GM21515 (cell line): ENCODE results near the gene FIG4.
"Not testable (repeated sequence)": the region's sequence is repeated elsewhere in the genome, so short reads cannot be mapped to it uniquely, and the experiment has no call there.

Experiments used
- ATAC-seq: cut with Tn5 transposase; IDR thresholded peaks from one replicate; pipeline ENCODE4 v1.9.1; 2021; ENCODE audit not compliant: unreplicated experiment

The FIG4 gene

DNA sequence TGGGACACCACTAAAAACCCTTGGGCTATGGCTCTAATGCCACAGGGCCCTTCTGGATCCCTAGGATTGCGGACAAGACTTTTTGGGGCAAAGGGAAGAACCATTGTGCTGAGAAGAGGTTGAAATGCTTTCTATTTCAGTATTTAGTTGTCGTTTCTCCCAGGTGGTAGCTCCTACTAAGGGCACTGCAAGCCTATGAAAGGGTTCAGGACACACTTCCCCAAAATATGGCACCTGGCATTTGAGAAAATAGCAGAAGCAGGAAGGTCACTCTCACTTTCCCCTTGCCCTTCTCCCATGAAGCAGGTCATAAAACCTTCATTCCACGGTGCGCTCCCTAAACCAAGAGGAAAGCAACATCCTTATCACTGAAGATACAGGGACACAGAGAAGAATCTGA is 161.6 kb downstream of the FIG4 start:
- no peak for ATAC-seq

- ATAC-seq = no peak
These were observed 162.3 kb downstream of the FIG4 start for GRCh38 chr6:109853426-109853825.

GRCh38 chr6:109853951-109854350 is 162.9 kb downstream of the FIG4 start:
- ATAC-seq = no peak

- ATAC-seq = no peak
These were observed 163.6 kb downstream of the FIG4 start for GRCh38 chr6:109854541-109855308.

DNA sequence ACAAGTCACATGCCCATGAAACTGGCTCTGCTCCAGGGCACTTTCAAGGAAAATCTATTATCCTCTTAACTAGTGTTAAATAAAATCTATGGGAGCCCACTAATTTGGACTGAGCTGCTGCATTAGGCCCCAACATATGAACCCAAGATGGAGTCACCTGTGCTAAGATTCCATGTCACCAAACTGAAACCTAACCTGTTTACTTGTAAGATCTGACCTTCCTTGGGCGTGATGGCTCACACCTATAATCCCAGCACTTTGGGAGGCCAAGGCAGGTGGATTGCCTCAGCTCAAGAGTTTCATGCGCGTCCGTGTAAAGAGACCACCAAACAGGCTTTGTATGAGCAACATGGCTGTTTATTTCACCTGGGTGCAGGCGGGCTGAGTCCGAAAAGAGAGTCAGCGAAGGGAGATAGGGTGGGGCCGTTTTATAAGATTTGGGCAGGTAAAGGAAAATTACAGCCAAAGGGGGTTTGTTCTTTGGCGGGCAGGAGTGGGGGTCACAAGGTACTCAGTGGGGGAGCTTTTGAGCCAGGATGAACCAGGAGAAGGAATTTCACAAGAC is 164.5 kb downstream of the FIG4 start:
- not testable (repeated sequence) for ATAC-seq

- no peak for ATAC-seq
These were observed 170.8 kb downstream of the FIG4 start for GRCh38 chr6:109861946-109862345.

DNA sequence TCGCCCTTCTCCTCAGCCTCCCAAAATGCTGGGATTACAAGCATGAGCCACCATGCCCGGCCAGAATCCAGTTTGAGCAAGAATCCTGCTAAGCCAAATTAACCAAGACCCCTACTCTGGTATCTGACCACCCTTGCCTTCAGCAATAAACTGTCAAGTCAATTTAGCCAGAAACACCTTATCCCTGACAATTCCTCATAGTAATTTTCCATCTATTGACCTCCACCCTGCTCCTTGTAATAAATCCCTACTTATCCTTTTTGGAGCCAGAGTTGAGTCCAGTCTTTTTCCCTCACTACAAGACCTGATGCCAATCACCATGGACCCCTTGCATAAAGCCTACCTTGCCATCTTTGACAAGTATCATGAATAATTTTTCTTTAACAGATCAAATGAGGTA is 173.0 kb downstream of the FIG4 start:
- no peak for ATAC-seq

DNA sequence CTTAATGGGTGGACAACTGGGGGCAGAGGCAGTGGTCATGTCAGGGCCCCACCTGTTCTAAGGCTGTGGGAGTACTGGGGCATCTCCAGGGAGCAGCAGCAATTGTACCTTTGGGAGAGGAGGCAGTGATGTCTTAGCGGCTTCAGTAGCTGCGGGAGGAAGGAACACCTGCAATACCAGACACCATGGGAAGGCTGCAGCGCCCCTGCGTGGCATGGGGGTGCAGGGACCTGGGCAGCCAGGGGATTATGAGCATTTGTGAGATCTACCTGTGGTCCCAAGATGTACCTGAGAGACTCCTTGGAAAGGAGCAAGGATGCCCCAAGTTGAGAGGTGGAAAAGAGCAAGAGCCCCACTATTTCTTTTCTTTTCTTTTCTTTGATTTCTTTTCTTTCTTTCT is 174.9 kb downstream of the FIG4 start:
- ATAC-seq = no peak

- ATAC-seq = no peak
These were observed 176.2 kb downstream of the FIG4 start for GRCh38 chr6:109867009-109867969.

GRCh38 chr6:109867970-109868358 is 176.9 kb downstream of the FIG4 start:
- no peak for ATAC-seq

DNA sequence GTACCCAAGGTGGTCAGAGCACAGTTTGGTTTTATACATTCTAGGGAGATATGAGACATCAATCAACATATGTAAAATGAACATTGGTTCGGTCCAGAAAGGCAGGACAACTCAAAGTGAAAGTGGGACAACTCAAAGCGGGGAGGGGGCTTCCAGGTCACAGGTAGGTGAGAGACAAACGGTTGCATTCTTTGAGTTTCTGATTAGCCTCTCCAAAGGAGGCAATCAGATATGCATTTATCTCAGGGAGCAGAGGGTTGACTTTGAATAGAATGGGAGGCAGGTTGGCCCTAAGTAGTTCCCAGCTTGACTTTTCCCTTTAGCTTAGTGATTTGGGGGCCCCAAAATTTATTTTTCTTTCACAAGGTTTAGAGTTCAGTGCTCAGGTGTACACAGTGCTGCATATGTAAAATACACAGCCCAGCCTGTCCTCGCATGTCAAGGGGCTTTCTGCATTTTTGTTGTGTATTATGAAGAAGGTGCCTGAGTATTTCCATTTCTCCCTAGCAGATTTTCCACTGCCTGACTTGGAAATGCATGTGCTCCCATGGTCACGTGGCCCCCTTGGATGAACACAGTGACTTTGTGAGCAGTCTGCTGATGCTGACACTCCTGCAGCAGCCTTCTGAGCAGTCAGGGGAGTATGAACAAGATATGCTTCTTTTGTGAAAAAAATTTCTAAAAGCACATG is 178.4 kb downstream of the FIG4 start:
- not testable (repeated sequence) for ATAC-seq

DNA sequence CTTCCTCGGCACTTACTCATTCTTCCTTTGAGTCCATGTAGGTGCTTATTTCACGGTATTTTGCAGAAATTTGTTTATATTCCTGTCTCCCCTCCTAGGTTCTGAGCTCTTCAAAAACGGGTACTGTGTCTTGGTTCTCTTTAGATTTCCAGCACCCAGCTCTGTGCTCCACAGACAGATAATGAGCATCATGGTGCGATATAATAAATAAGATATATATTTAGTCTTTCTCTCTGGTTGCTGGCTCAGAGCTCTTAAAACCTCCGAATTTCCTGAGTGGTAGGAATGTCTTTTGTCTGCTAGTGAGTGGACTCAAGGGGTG is 179.0 kb downstream of the FIG4 start:
- ATAC-seq = no peak

- ATAC-seq = no peak
These were observed 181.5 kb downstream of the FIG4 start for GRCh38 chr6:109872549-109872948.

- no peak for ATAC-seq
These were observed 182.0 kb downstream of the FIG4 start for GRCh38 chr6:109872968-109873545.

GRCh38 chr6:109874086-109874485 is 183.0 kb downstream of the FIG4 start:
- ATAC-seq = no peak

DNA sequence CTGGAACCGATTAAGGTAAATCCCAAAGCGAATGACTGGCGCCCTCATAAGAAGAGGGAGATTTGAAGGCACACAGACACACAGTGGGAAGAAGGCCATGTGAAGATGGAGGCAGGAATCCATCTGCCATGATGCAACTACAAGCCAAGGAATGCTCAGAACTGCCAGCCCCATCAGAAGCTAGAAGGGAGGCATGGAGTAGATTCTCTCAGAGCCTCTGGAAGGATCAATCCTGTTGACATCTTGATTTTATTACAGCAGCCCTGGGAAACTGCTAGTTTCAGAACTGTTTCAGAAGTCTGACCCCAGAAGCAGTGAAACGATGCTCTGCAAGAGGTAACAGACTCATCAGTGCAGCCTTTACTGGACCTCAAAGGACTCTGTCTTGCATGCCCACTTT is 183.5 kb downstream of the FIG4 start:
- ATAC-seq = no peak
